Activated T-cell treated with anti-CD3 and anti-CD28 coated beads, Interleukin-2, amount 50 U/mL, for 48 hours (primary cell): ENCODE measurements around the gene CCDC88C.
"Not testable (repeated sequence)": the region's sequence is repeated elsewhere in the genome, so short reads cannot be mapped to it uniquely, and the experiment has no call there.

Source experiments
- DNase-seq, 2 experiments: peaks; one replicate each; pipeline ENCODE4 v3.0.0-alpha.2; 2020

CCDC88C gene

GRCh38 chr14:91417120-91417982 is at the start of gene CCDC88C:
TSS of gene CCDC88C (minus strand) at chr14:91417820. CDS start at chr14:91417690, 130 bp downstream.
- peak; percentile 81 to 86 for DNase-seq

- DNase-seq = no peak
Observed at GRCh38 chr14:91466192-91466591, 48.6 kb upstream of the CCDC88C start.

GRCh38 chr14:91464615-91465205 is 47.1 kb upstream of the CCDC88C start:
- DNase-seq = peak in 1 of 2 experiments; percentile 29

- no peak for DNase-seq
Observed at GRCh38 chr14:91458612-91459011, 41.0 kb upstream of the CCDC88C start.

GRCh38 chr14:91456283-91456682 is 38.7 kb upstream of the CCDC88C start:
- DNase-seq = no peak

GRCh38 chr14:91454580-91454979 is 37.0 kb upstream of the CCDC88C start:
- no peak for DNase-seq

GRCh38 chr14:91454155-91454554 is 36.5 kb upstream of the CCDC88C start:
- DNase-seq = no peak

GRCh38 chr14:91453744-91454143 is 36.1 kb upstream of the CCDC88C start:
- no peak for DNase-seq

- no peak for DNase-seq
Observed at GRCh38 chr14:91444335-91445020, 26.9 kb upstream of the CCDC88C start.

- DNase-seq = no peak
Observed at GRCh38 chr14:91439345-91439744, 21.7 kb upstream of the CCDC88C start.

GRCh38 chr14:91438845-91439244 is 21.2 kb upstream of the CCDC88C start:
- no peak for DNase-seq

- DNase-seq = not testable (repeated sequence)
Observed at GRCh38 chr14:91436266-91436665, 18.6 kb upstream of the CCDC88C start.

- no peak for DNase-seq
Observed at GRCh38 chr14:91429385-91429784, 11.8 kb upstream of the CCDC88C start.

GRCh38 chr14:91428931-91429330 is 11.3 kb upstream of the CCDC88C start:
- DNase-seq = not testable (repeated sequence)

- not testable (repeated sequence) for DNase-seq
Observed at GRCh38 chr14:91425531-91425944, 7.9 kb upstream of the CCDC88C start.

GRCh38 chr14:91424813-91425530 is 7.4 kb upstream of the CCDC88C start:
- no peak for DNase-seq

- no peak for DNase-seq
Observed at GRCh38 chr14:91420686-91421085, 3.1 kb upstream of the CCDC88C start.

- no peak for DNase-seq
Observed at GRCh38 chr14:91419451-91419850, 1.8 kb upstream of the CCDC88C start.

- DNase-seq = no peak
Observed at GRCh38 chr14:91419044-91419397, 1.4 kb upstream of the CCDC88C start.

GRCh38 chr14:91418387-91419043 is 895 bp upstream of the CCDC88C start:
- peak; percentile 93 to 94 for DNase-seq

GRCh38 chr14:91417983-91418386 is 365 bp upstream of the CCDC88C start:
- DNase-seq = no peak

- DNase-seq = peak in 1 of 2 experiments; percentile 54
Observed at GRCh38 chr14:91416744-91417119, 888 bp downstream of the CCDC88C start.
